Measurements from ENCODE around the gene KCNQ5.

- TF ChIP-seq CTCF (IDR thresholded peaks at IDR 0.05) (no peak), ZBTB43 (CRISPR knock-in tag; IDR thresholded peaks at IDR 0.05) (no peak), MAX (CRISPR knock-in tag; IDR thresholded peaks at IDR 0.05) (no peak), SP1 (CRISPR knock-in tag; conservative IDR thresholded peaks at IDR 0.05) (no peak), ATF3 (CRISPR knock-in tag; conservative IDR thresholded peaks at IDR 0.05) (no peak), E2F4 (CRISPR knock-in tag; IDR thresholded peaks at IDR 0.05; ENCODE audit: borderline replicate concordance, low read depth) (no peak), CREB1 (CRISPR knock-in tag; IDR thresholded peaks at IDR 0.05) (no peak), IRF2 (CRISPR knock-in tag; IDR thresholded peaks at IDR 0.05; ENCODE audit: borderline replicate concordance, low read depth) (no peak), SMAD3 (CRISPR knock-in tag; IDR thresholded peaks at IDR 0.05; ENCODE audit: borderline replicate concordance) (no peak)
These were observed 523.8 kb downstream of the KCNQ5 start for GRCh38 chr6:73145690-73146089.

All from WTC11 (cell line).